ENCODE results near the gene ARHGEF12.

Gene ARHGEF12

DNA sequence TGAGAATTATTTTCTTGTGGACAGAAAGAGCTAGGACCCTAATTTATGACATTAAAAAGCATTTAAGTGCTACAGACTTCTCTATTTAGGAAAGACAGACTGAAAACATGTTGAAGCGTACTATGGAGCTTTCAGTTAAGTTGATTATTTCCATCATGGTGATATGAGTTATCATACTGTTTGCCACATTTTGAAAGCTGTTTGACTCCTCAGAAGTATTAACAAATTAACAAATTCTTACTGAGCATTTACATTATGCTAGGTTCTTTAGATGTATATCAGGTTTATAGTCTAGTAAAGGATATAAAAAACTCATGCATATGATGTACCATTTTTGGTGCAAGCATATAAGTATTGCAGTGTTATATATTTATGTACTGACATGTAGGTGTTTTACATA, 50.1 kb downstream of the ARHGEF12 start:
- no peak for DNase-seq (ENCODE audit: low read depth)

DNA sequence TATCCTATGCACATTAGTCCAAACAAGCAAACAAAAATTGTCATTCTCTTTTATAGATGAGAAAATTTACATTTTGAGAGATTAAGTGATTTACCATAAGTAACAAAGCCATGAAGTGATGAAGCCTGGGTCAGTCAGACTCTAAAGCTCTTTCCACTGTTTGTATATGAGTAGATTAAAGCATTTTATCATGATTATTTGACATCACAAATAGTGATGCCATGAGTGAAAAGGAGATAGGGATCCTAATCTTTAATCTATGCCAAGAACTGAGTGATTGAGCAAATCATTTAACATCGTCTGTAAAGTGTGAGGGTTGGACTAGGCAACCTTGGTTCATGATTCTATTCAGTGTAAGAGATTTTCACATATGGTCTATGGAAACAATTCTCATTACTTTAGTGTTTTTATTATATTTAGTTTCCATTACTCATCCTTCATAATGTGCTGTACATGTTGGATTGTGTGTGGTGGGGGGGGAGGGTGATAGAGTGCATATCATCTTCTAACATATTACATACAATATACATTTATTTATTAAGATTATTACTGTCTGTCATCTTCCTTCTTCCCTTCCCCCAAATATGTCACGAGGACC, 50.7 kb downstream of the ARHGEF12 start:
- no peak for DNase-seq (ENCODE audit: low read depth)

- no peak for DNase-seq (ENCODE audit: low read depth)
Measured at GRCh38 chr11:120388261-120388660, 52.0 kb downstream of the ARHGEF12 start.

GRCh38 chr11:120389693-120390584, 53.7 kb downstream of the ARHGEF12 start:
- no peak for DNase-seq (ENCODE audit: low read depth)

DNA sequence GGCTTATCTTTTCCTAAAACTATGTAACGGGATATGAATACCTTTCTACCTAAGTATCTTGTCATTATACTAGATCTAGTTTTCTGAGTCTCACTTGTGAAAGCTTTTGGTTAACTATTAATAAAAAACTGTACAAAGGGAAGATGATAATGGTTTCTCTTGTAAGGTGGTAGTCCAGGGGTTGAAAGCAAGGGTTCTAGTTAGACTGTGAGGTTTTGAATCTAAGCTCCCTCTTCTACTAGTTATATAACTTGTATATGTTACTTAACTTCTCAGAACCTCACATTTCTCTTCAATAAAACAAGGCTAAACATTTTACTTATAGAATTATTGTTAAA, 54.3 kb downstream of the ARHGEF12 start:
- no peak for DNase-seq (ENCODE audit: low read depth)

DNA sequence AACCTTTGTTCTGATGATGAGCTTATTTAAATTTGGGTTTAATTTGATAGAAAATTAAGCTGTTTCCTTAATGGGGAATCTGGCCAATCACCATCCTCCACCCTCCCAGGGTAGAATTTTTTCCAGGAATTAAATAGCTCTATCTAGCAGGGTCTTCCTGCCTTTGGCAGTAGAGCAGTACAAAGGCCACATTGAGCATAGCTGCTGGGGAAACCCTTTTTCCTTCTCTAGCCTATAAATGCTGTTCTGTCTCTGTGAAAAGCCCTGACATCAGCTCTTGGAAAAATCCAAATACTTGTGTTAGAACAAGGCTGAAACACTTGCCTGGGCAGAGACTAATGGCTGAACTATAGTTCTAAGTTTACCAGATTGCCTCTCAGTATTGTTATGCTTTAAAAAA, 55.1 kb downstream of the ARHGEF12 start:
- DNase-seq (ENCODE audit: low read depth): no peak

DNA sequence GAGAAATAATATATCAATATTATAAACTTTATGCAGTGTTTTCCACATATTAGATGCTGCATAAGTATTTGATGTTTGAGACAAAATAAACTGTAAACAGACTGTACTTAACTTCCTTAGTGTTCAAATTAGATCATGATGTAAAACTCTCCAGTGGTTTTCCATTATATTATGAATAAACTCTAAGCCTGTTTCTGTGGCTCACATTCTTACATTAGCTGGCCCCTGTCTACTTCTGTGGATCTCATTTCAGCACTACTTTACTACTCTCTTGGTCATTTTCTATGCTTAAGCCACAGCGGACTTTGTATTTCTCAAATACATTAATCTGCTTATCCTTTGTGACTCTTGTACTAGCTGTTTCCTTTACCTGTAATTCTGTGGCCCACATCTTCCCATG, 55.6 kb downstream of the ARHGEF12 start:
- no peak for DNase-seq (ENCODE audit: low read depth)

- no peak for DNase-seq (ENCODE audit: low read depth)
Measured at GRCh38 chr11:120392314-120392713, 56.1 kb downstream of the ARHGEF12 start.

- DNase-seq (ENCODE audit: low read depth): no peak
Measured at GRCh38 chr11:120392793-120393192, 56.6 kb downstream of the ARHGEF12 start.

DNA sequence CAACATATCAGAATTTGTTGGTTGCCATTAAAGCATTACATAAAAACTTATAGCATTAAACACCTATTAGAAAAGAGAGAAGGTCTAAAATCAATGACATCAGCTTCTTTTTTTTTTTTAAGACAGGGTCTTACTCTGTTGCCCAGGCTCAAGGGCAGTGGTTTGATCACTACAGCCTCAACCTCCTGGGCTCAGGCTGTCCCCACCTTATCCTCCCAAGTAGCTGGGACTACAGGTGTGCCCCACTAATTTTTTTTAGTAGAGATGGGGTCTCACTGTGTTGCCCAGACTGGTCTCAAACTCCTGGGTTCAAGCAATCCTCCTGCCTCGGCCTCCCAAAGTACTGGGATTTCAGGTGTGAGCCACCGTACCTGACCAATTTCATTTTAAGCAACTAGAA, 57.9 kb downstream of the ARHGEF12 start:
- no peak for DNase-seq (ENCODE audit: low read depth)

- DNase-seq (ENCODE audit: low read depth): no peak
Measured at GRCh38 chr11:120395778-120396177, 59.6 kb downstream of the ARHGEF12 start.

DNA sequence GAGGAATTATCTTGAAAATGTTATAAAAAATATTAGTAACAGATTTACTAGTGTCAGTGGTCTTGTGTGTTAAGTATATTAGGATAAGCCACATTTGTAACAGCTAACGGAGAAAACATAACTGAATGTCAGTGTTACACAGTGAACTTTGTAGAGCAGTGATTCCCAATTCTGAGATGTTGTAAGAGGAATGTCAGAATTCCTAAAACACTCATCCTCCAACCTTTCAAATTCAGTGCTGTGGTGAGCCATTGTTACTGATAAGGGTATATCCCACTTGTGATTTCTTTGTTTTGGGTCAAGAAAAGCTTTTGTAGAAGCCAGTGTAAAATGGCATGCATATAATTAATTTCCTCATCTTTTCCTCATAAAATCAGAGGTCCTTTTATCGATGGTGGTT, 61.9 kb downstream of the ARHGEF12 start:
- no peak for DNase-seq (ENCODE audit: low read depth)

DNA sequence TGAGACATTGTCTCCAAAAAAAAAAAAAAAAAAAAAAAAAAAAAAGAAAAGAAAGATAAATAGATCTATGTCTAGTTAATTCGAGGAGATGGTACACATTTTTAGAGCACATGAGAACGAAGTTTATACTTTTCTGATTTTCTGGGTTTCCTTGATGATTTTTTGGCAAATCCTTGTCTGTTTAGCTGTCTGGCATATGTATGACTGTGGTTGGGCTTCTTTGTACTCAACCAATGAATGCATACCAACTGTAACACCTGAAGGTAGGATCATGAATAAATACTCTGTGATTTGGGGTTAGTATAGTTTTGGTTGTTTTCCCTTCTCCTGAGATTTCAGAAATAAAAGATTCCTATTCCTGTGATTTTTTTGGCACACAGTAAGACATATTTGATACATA, 63.1 kb downstream of the ARHGEF12 start:
- DNase-seq (ENCODE audit: low read depth): no peak

DNA sequence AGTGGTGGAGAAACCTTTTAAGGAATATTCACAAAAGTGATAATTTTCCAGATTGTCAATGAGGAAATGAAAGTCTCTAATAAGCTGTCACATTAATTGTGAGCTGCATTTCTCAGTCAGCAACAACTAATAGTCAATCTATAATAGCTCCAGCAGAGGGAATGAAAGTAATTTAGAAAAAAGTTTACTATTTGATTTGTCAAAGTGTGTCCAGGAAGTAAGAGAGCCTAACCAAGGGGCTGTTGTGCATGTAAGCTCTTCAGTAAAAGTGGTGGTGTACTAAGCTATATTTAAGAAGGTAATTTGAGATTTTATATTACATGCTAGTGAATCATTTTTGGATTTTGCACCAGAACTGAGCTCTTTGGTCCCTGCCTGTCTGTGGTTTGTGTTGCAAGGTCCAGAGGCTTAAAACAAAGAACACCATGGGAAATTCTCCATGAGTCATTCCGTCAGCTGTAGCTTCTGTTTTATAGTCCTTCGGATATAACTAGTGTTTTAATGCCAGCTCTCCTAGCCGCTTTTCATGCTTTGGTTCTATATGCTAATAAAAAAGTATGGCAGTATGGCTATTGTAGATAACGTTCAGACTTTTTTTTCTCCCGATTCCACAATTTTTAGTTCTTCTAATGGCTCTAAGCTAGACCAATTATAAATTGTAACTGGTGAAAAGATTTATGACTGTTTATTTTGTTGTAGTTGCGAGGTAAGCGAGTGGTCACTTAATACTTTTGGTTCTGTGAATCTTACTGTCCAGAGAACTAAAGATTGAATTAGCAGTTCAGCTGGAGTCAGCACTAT, 64.6 kb downstream of the ARHGEF12 start:
- no peak for DNase-seq (ENCODE audit: low read depth)

GRCh38 chr11:120401506-120401905, 65.3 kb downstream of the ARHGEF12 start:
- no peak for DNase-seq (ENCODE audit: low read depth)

- no peak for DNase-seq (ENCODE audit: low read depth)
Measured at GRCh38 chr11:120403966-120404365, 67.8 kb downstream of the ARHGEF12 start.

DNA sequence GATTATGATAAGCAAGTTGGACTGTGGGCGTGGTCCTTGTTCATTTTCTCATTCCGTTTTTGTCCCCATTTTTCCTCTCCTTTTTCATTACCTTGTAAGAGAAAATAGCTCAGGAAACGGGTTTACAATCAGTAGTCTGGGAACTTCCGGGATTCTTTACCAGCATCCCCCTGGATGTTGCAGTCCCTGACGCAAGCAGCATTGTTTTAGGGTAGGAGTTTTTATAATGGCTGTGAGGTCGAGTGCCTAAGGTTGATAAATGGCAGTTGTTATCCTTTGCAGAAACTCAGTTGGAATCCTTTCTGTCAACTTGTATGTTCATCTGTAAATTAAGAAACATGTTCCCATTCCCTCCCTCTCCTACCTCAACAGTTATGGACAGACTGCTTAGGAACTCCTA, 68.3 kb downstream of the ARHGEF12 start:
- no peak for DNase-seq (ENCODE audit: low read depth)

DNA sequence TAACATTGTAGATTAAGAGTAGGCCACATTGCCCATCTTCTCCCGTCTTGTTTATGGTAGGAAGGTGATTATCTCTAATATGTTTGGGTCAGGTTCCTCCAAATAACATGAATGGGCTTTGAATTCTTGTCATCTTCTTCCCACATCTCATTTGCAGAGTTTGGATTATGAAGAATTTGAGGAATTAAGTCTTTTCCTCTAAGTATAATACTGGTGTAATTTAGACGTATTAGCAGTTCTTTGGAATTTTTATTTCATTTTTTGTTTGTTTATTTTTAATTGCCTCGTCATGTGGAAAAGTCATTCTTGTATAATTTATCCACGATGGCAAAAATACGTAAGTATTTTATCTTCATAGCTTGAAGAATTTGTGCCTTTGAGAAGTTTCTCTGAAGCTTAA, 73.4 kb downstream of the ARHGEF12 start:
- no peak for DNase-seq (ENCODE audit: low read depth)

- no peak for DNase-seq (ENCODE audit: low read depth)
Measured at GRCh38 chr11:120410622-120411380, 74.6 kb downstream of the ARHGEF12 start.

DNA sequence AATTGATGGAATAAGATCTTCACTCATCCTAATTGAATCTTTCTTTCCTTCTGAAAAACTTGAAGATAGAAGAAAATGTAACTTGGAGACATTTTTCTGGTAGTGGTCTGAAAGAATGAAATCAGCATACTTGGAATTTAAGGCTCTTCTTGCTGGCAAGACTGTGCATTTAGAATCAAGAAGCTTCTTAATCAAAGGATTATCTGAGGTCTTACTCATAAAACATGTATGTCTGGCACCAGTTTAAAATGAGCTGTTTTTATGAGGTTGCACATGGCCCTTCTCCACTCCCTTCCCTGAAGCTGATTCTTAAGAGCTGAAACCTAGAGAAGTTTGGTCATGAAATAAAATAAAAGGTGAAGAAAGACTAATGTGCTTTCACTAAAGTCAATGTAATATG, 77.3 kb downstream of the ARHGEF12 start:
- no peak for DNase-seq (ENCODE audit: low read depth)

- no peak for DNase-seq (ENCODE audit: low read depth)
Measured at GRCh38 chr11:120420572-120420971, 84.4 kb downstream of the ARHGEF12 start.
